SJCRH30 (cell line): ENCODE data around the gene TMEM184A. TPM values are rescaled to one million over a fixed set of nuclear protein-coding genes. Genes with fewer than 3 reads are reported as not detected.
"Not testable (repeated sequence)": the region's sequence is repeated elsewhere in the genome, so short reads cannot be mapped to it uniquely, and the experiment has no call there.

Experiments used
- DNase-seq, 2 experiments: peaks; one replicate each; pipeline ENCODE4 v3.0.0-alpha.2; 2015 to 2020
- H3K27ac ChIP-seq: fragments of 250-450 bp; sonication (Bioruptor Pico); 2 replicates; pipeline ENCODE4 v1.5.1; 2020; ENCODE audit warnings: mild to moderate bottlenecking, moderate library complexity
- H3K27me3 ChIP-seq: fragments of 250-450 bp; sonication (Bioruptor Pico); 2 replicates; pipeline ENCODE4 v1.5.1; 2020; ENCODE audit warnings: mild to moderate bottlenecking, moderate library complexity
- H3K36me3 ChIP-seq: fragments of 250-450 bp; sonication (Bioruptor Pico); 2 replicates; pipeline ENCODE4 v1.5.1; 2020; ENCODE audit warnings: mild to moderate bottlenecking, moderate library complexity
- H3K4me1 ChIP-seq: fragments of 250-450 bp; sonication (Bioruptor Pico); 2 replicates; pipeline ENCODE4 v1.5.1; 2020; ENCODE audit warnings: mild to moderate bottlenecking, moderate library complexity
- H3K4me3 ChIP-seq: fragments of 250-450 bp; sonication (Bioruptor Pico); 2 replicates; pipeline ENCODE4 v1.5.1; 2020; ENCODE audit warnings: mild to moderate bottlenecking, moderate library complexity
- H3K9me3 ChIP-seq: fragments of 250-450 bp; sonication (Bioruptor Pico); replicated peaks from 2 replicates; pipeline ENCODE4 v1.5.1; 2020; ENCODE audit warnings: mild to moderate bottlenecking, moderate library complexity
- total RNA-seq: library from RNA; depleted of rRNA; stranded (reverse); fragments of >200 nt; shearing (Covaris generic); gene quantifications from 2 replicates; pipeline ENCODE4 v1.2.3, GENCODE V29; 2014

TMEM184A gene
- total RNA-seq, 1 experiment from 2014 or later, result not detected

DNA sequence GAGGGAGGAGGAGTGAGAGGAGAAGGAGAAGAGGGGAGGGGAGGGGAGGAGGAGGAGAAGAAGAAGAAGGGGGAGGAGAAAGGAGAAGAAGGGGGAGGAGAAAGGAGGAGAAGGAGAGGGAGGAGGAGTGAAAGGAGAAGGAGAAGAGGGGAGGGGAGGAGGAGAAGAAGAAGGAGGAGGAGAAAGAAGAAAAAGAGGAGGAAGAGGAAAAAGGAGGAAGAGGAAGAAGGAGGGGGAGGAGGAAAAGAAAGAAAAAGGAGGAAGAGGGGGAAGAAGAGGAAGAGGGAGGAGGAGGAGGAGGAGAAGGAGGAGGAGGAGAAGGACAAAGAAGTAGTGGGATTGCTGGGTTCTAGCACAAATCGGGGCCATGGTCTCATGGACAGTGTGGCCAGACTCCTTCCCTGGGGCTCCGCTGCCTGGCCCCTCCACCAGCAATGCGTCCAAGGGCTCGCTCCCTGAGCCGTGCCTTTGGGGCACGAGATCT, 29.7 kb downstream of the TMEM184A start:
- Histone ChIP-seq H3K27ac (no peak overlapping the region), H3K36me3 (no peaks in the 10 kb centered on the region), H3K9me3 (no peaks in the 10 kb centered on the region), H3K27me3 (no peaks in the 10 kb centered on the region), H3K4me1 (no peaks in the 10 kb centered on the region), H3K4me3 (no peak overlapping the region)
- DNase-seq, result no peak

DNA sequence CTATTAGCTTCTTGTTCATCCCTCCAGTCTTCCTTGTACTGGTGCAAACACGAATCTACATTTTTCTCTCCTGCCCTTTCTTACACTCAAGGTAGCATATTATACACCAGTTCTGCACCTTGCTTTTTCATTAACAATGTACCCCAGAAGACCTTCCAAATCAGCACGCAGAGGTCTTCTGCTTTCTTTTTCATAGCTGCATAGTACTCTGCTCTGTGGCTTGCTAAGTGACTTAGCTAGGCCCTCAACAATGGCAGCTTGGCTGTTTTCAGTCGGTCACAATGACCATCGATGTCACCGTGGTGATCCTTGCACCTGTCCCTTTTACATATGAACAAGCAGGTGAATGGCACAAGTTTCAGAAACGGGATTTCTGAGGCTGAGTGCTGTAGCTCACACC, 30.6 kb downstream of the TMEM184A start:
- DNase-seq, result no peak
- H3K27me3 ChIP-seq, result no peaks in the 10 kb centered on the region

DNA sequence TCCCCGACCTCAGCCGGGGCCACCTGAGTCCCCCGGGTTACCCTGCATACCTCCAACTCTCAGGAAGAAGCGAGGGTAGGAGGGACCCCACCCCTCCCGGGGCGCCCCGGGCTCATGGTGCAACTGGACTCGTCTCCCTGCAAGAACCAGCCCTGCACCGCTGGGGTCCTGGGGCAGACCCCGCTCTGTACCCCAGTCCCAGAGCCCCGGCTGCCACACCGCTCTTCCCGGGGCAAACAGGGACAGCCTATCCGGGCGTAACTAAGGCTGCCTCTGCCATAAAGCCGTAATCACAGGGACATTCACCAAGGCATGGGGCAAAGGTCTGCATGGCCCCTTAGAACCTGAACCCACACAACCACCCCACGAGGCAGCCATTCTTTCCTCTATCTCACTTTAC, 32.2 kb downstream of the TMEM184A start:
- no peak for DNase-seq
- H3K27me3 ChIP-seq, result no peaks in the 10 kb centered on the region
- no peaks in the 10 kb centered on the region for H3K36me3 ChIP-seq
- no peak overlapping the region for H3K27ac ChIP-seq
- no peaks in the 10 kb centered on the region for H3K4me1 ChIP-seq
- no peak overlapping the region for H3K4me3 ChIP-seq
- H3K9me3 ChIP-seq, result no peaks in the 10 kb centered on the region

More for the DNA sequence above, 30.6 kb downstream of the TMEM184A start:
- Histone ChIP-seq H3K4me1 (no peaks in the 10 kb centered on the region), H3K4me3 (no peak overlapping the region), H3K27ac (no peak overlapping the region), H3K9me3 (no peaks in the 10 kb centered on the region), H3K36me3 (no peaks in the 10 kb centered on the region)

DNA sequence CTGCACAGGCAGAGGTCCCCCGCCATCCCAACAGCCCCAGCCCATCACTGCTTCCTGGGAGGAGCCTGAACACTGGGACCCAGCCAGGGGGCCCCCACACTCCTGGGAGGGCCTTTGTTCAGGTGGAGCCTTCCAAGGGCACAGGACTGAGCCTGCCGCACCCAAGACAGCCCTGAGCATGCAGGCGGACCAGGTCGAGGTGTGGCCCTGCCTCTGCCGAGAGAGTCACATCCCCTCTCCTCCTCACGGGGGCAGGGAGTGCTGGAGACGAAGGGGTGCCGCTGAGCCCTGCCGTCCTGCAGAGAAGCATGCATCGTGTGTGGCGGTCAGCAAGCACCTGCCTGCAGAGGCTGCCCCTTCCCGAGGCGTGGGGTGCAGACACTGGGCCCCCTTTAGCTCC, 32.8 kb downstream of the TMEM184A start:
- Histone ChIP-seq H3K9me3 (no peaks in the 10 kb centered on the region), H3K4me1 (no peaks in the 10 kb centered on the region), H3K27ac (no peak overlapping the region), H3K27me3 (no peaks in the 10 kb centered on the region), H3K36me3 (no peaks in the 10 kb centered on the region), H3K4me3 (no peak overlapping the region)
- DNase-seq, result no peak

DNA sequence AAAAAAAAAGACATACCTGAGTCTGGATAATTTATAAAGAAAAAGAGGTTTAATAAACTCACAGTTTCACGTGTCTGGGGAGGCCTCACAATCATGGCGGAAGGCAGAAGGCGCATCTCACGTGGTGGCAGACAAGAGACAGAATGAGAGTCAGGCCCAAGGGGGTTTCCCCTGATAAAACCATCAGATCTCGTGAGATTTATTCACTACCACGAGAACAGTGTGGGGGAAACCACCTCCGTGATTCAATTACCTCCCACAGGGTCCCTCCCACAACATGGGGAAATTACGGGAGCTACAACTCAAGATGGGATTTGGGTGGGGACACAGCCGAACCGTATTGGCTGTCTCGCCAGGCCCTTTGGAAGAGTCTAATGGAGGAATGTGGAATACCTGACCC, 34.5 kb downstream of the TMEM184A start:
- no peak overlapping the region for H3K4me3 ChIP-seq
- no peaks in the 10 kb centered on the region for H3K9me3 ChIP-seq
- no peak for DNase-seq
- H3K27ac ChIP-seq, result no peak overlapping the region
- no peaks in the 10 kb centered on the region for H3K4me1 ChIP-seq
- no peaks in the 10 kb centered on the region for H3K27me3 ChIP-seq
- no peaks in the 10 kb centered on the region for H3K36me3 ChIP-seq

DNA sequence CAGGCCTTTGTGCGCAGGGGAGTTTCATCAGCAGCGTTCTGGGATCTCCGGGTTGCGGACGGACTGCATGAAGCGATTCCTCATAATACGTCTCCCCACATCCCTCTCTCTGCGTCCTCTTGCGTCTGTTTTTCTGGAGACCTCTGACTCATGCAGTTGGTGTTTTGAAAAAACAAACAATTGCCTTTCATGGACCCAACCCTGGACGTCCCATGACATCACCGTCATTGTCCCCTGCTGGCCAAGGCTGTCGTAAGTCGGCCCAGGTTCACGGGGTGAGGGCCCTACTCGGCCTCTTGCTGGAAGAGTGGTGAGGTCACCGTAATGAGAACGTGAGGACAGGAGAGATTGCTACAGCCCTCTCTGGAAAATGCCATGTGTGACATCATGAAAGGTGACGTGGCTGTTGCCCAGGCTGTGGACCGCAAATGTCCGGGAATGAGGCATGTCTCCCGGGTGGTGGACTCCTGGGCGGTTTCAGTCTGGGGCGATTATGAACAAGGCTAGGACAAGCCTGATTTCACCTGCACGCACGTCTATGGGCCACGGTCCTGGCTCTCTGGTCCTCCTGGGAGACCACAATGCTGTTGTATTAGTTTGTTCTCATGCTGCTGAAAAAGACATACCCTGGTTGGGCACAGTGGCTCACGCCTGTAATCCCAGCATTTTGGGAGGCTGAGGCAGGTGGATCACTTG, 35.3 kb downstream of the TMEM184A start:
- no peaks in the 10 kb centered on the region for H3K9me3 ChIP-seq
- H3K27me3 ChIP-seq, result no peaks in the 10 kb centered on the region
- no peaks in the 10 kb centered on the region for H3K4me1 ChIP-seq
- DNase-seq, result no peak
- H3K27ac ChIP-seq, result no peak overlapping the region
- no peaks in the 10 kb centered on the region for H3K36me3 ChIP-seq
- no peak overlapping the region for H3K4me3 ChIP-seq

DNA sequence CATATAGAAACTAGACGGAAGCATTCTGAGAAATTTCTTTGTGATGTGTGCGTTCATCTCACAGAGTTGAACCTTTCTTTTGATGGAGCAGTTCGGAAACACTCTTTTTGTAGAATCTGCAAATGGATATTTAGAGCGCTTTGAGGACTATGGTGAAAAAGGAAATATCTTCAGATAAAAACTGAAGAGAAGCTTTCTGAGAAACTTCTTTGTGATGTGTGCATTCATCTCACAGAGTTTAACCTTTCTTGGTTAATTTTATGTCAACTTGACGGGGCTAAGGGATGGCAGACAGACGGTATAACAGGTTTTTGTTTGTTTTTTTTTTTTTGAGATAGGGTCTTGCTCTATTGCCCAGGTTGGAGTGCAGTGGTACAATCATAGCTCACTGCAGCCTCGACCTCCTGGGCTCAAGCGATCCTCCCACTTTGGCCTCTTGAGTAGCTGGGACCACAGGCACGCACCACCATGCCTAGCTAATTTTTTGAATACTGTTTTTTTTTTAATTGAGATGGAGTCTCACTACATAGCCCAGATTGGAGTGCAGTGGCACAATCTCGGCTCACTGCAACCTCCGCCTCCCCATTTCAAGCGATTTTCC, 36.6 kb downstream of the TMEM184A start:
- H3K36me3 ChIP-seq, H3K9me3 ChIP-seq, H3K27me3 ChIP-seq, H3K27ac ChIP-seq, H3K4me3 ChIP-seq, DNase-seq, H3K4me1 ChIP-seq: not testable (repeated sequence)

DNA sequence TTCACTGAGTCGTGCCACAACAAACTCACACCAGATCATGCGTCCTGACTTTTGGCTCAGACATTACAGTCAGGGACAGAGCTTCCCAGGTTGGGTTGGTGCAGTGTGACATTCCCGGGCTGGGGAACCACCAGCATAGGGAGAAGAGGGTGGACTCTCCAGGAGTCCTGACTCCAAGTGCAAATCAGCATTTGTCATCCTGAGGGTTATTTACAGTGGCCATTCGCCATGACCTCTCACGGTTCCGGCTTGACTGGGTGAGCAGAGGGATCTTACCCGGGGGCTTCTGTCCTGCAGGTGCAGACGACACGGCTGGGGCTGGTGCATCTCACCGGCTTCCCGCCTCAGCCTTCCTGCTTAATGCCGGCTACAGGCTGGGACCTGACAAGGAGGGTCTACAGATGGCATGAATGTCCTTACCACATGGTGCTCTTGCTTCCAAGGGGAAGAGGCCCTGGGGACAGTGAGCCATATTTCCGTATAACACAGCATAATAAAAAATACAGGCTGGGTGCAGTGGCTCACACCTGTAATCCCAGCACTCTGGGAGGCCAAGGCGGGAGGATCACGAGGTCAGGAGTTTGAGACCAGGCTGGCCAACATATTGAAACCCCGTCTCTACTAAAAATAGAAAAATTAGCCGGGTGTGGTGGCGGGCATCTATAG, 39.3 kb downstream of the TMEM184A start:
- H3K9me3 ChIP-seq, result no peaks in the 10 kb centered on the region
- no peak for DNase-seq
- no peaks in the 10 kb centered on the region for H3K27me3 ChIP-seq
- no peaks in the 10 kb centered on the region for H3K4me1 ChIP-seq
- no peak overlapping the region for H3K27ac ChIP-seq
- no peaks in the 10 kb centered on the region for H3K36me3 ChIP-seq
- H3K4me3 ChIP-seq, result no peak overlapping the region

DNA sequence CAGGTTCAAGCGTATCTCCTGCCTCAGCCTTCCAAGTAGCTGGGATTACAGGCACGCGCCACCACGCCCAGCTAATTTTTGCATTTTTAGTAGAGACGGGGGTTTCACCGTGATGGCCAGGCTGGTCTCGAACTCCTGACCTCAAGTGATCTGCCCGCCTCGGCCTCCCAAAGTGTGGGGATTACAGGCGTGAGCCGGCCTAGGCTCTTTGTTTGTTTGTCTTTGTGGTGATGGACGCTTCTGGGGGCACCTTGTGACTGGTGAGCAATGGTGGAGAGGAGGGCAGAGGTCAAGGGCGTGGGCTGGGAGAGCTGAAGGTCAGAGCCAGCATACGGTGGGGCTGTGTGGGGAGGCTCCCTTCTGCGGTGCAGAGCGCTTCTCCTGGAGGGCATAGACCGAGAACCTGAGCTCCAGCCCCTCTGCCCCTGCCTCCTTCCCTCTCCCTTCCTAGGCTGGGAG, 40.5 kb downstream of the TMEM184A start:
- not testable (repeated sequence) for H3K9me3 ChIP-seq, H3K27ac ChIP-seq, H3K4me1 ChIP-seq, H3K36me3 ChIP-seq, H3K4me3 ChIP-seq, DNase-seq, H3K27me3 ChIP-seq

DNA sequence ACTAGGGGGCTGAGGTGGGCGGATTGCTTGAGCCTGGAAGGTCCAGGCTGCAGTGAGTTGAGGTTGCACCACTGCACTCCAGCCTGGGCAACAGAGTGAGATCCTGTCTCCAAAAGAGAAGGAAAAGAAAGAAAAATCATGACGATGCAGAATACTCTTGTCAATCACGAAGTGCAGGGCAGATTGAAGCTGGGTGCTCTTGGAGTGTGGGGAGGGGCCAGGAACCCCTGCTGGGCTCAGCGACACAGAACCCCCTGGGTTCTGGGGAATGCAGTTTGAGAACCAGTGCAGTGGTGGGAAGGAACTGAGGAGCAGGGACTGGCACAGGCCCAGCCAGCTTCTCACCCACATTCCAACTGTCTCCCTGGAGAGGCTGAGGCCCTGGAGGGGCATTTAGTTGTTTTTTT, 41.0 kb downstream of the TMEM184A start:
- DNase-seq, result no peak
- H3K27me3 ChIP-seq, result no peaks in the 10 kb centered on the region
- no peaks in the 10 kb centered on the region for H3K36me3 ChIP-seq
- H3K4me3 ChIP-seq, result no peak overlapping the region
- H3K9me3 ChIP-seq, result no peaks in the 10 kb centered on the region
- 0 out of 2 replicates have a peak, but pooled peaks cover 3% of the 10 kb centered on the region for H3K4me1 ChIP-seq
- H3K27ac ChIP-seq, result no peak overlapping the region

DNA sequence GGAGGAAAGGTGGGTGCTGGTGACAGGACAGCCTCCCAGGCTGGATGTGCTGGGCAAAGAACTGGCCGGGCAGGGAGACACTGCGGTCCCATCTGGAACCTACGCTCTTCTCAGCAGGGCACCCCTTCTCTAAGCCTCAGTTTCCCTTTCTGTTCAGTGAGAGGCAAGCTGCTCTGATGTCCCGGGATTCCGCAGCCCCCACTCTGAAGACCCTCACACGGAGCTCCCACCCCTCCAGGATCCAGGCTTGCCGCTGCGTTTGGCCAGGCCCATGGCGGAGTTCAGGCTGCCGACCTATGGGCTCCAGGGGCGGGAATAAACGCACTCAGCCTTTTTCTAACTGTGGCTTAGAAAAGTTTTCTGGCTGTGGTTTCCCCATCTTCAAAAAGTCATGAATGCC, 41.6 kb downstream of the TMEM184A start:
- no peaks in the 10 kb centered on the region for H3K36me3 ChIP-seq
- H3K27me3 ChIP-seq, result no peaks in the 10 kb centered on the region
- H3K9me3 ChIP-seq, result no peaks in the 10 kb centered on the region
- H3K4me3 ChIP-seq, result no peak overlapping the region
- 0 out of 2 replicates have a peak, but pooled peaks cover 3% of the 10 kb centered on the region for H3K4me1 ChIP-seq
- no peak overlapping the region for H3K27ac ChIP-seq
- DNase-seq, result no peak

DNA sequence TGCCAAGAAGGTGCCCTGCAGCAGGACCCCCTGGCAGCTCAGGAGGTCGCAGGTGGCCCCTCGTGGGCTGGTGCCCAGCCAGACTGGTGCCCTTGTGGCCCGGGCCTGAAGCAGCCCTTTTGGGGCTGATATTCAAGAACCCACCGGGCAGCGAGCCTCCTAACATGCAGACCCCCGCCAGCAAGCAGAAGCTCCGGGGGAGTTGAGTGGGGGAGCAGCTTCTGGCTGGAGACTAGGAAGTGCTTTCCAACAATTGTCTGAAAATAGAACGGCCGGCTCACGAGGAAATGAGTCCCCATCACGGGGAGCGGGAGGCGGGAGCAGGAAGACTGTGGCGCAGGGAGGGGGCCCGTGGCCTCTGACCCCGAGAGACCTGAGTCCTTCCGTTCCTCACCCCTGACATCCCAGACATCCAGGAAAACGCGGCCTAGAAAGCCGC, 42.3 kb downstream of the TMEM184A start:
- no peak for DNase-seq
- Histone ChIP-seq H3K27ac (no peak overlapping the region), H3K4me3 (no peak overlapping the region), H3K27me3 (no peaks in the 10 kb centered on the region), H3K36me3 (no peaks in the 10 kb centered on the region), H3K9me3 (no peaks in the 10 kb centered on the region), H3K4me1 (0 out of 2 replicates have a peak, but pooled peaks cover 3% of the 10 kb centered on the region)

DNA sequence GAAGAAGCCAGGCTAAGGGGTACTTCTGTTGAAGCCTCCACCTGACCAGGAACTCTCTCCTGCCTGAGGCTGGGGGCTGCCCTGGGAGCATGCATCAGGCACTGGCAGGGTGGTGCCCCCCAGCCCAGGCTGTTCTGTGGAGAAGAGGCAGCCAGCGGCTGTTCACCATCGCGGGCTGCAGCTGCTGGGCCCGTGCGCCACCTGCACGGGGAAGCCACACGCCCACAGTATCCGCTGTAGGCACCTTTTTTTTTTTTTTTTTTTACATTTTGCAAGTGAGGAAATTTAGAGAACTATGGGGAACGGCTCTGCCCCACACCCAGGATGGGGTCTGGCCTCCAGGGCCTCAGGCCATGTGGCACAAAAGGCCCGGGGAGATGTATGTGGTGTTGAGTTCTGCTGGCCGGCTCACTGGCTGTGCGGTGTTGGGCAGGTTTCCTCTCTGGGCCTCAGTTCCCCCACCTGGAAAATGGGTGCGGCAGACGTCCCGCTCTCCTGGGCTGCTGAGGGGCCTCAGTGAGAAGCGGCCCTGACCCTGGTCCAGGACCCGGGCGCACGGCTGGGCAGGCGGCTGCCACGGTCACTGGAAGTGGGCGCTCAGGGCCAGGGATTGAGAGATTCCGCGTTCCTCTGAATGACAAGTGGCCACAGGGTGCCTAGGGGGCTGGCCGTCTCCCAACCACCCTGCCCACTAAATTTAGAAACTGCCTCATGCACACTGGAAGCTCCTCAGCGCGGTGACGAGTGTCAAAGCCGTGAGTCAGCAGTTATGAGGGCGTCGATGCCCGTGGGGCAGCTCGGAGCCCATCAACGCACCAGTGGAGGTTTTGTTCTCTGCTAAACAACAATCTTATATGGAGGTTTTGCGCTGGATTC, 43.0 kb downstream of the TMEM184A start:
- H3K4me1 ChIP-seq, result 0 out of 2 replicates have a peak, but pooled peaks cover 3% of the 10 kb centered on the region
- H3K9me3 ChIP-seq, result no peaks in the 10 kb centered on the region
- no peaks in the 10 kb centered on the region for H3K27me3 ChIP-seq
- no peak overlapping the region for H3K4me3 ChIP-seq
- H3K27ac ChIP-seq, result no peak overlapping the region
- no peaks in the 10 kb centered on the region for H3K36me3 ChIP-seq
- peak; percentile 22 to 29 for DNase-seq
